Midbrain (tissue), 1 donor: ENCODE data around the gene GTF2E1.
"Not testable (repeated sequence)": the region's sequence is repeated elsewhere in the genome, so short reads cannot be mapped to it uniquely, and the experiment has no call there.

ENCODE experiments used
- DNase-seq: peaks from one replicate; lab custom pipeline; 2025; lab: John Stamatoyannopoulos, UW

Gene GTF2E1

GRCh38 chr3:120742198-120742848 lies at the start of gene GTF2E1, which contains the start of gene RABL3:
Gene GTF2E1, plus strand, starts transcription at chr3:120742744. Its CDS starts 7,809 bp downstream, at chr3:120750553.
Gene RABL3, minus strand, starts transcription at chr3:120742516. Its CDS starts 9 bp downstream, at chr3:120742507.
- peak; percentile 100 for DNase-seq

DNA sequence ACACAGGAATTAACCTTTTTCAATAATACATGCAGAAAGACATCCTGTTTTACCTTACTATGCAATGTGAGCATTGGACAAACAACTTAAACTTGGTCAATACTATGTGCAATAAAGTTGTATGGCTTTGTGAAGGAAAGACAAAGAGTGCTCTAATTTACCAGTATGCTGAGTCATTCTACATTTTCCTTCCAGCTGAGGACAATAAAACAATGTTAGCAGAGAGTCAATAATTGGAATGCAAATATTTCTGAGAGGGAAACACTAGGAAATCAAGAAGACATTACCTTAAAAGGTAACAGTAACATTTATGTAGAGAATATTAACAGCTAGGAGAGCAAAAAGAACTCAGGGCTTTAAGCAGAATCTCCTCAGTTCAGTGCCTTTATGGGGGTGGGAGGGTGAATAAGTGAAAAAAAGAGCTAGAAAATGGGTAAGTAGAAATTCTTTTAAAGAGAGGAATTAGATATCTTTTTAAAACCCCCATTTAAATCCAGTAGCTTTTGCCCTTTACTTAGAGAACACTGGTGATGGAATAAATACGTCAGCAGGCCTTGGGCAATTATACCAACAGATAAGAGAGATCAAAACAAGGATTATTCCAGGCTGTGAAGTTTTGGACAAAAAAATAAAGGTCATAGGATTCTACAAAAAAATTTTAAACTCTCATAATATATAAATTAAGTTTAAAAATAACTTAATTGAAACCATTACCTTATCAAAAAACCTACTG lies 48.9 kb upstream of the GTF2E1 start:
- DNase-seq = peak; percentile 28

DNA sequence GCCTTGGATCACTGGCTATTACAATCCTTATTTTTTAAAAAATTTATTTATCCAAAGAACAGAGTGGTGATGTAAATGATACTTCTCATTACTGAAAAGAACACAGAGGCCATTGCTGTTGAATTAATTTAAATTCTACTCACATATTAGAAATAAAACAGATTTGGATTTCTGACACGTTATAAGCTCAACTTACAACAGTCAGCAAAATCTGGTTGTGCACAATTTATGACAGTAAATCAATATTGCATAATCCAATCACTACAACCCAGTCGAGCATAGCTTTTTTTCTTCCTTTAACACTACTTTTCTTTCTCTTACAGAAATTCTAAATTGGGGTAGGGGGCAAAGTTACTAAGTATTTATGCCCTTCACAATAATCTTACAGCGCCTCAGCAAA lies 43.2 kb upstream of the GTF2E1 start:
- no peak for DNase-seq

DNA sequence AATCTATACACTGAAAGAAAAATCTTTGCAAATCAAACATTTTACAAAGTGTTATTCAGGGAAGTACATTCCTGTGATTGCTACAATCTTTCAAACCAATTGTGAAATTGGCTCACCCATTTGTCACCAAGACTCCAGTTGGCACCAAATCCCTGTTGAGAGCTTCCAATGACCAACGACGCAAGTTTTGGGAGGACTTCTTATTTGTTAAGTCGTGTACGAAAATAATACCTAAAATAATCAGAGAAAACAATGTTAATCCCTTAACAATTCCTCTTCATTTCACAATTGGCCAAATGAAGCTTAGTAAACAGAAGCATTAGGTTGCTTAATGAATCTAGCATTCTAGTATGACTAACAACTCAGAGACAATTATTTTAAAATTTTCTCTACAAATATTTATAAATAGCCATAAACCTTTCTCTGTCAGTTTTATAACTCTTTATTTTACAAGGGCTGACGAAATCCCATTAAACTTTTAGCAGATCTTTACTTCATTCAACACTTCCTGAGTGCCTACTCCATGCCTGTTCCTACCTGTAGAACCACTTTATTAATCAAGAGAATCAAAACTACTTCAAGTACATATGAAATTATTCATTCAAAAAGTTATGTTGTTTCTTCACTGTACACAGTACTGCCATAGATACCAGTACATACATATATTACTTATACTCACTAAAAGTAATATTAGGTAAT lies 36.5 kb upstream of the GTF2E1 start:
- DNase-seq = no peak

GRCh38 chr3:120706950-120707349 lies 35.6 kb upstream of the GTF2E1 start:
- DNase-seq = no peak

GRCh38 chr3:120708408-120708807 lies 34.1 kb upstream of the GTF2E1 start:
- no peak for DNase-seq

- no peak for DNase-seq
Observed at GRCh38 chr3:120710369-120710768, 32.2 kb upstream of the GTF2E1 start.

DNA sequence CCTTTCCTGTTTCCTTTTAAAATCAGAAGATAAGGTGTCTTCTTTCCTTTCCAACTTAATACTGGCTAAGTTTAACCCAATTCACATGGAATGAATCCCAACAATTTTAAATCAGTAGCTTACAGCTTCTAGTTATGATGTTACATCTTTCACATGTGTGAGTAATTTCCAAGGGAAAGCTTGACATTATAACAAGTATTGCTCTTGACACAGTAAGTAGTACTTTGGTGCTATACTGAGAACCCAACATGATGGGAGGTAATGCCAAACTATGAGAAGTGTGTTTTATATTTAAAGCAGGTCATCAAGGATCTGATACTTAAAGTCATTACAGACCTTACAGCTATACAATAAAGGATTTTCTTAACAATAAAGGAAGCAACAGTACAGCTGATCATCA lies 29.3 kb upstream of the GTF2E1 start:
- DNase-seq = no peak

DNA sequence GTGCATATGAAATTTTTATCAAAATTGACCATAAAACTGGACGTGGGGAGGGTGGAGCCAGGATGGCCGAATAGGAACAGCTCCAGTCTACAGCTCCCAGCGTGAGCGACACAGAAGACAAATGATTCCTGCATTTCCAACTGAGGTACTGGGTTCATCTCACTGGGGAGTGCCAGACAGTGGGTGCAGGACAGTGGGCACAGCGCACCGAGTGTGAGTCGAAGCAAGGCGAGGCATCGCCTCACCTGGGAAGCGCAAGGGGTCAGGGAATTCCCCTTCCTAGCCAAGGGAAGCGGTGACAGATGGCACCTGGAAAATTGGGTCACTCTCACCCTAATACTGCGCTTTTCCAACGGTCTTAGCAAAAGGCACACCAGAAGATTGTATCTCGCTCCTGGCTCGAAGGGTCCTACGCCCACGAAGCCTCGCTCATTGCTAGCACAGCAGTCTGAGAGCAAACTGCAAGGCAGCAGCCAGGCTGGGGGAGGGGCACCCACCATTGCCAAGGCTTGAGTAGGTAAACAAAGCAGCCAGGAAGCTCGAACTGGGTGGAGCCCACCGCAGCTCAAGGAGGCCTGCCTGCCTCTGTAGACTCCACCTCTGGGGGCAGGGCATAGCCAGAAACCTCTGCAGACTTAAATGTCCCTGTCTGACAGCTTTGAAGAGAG lies 23.2 kb upstream of the GTF2E1 start:
- DNase-seq = not testable (repeated sequence)

DNA sequence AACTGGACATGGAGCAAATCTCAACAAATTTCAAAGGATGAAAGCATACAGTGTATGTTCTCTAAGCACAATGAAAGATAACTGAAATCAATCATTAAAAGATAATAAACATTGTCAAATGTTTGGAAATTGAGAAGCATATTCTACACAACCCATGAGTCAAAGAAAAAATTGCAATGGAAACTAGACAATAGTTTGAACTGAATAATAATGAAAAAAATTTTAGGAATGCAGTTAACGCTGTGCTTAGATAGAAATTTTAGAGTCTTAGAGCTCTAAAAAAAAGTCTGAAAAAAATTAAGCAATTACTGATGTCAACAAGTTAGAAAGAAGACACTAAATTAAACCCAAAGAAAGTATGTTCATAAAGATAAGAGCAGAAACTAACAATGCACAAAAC lies 15.8 kb upstream of the GTF2E1 start:
- no peak for DNase-seq

DNA sequence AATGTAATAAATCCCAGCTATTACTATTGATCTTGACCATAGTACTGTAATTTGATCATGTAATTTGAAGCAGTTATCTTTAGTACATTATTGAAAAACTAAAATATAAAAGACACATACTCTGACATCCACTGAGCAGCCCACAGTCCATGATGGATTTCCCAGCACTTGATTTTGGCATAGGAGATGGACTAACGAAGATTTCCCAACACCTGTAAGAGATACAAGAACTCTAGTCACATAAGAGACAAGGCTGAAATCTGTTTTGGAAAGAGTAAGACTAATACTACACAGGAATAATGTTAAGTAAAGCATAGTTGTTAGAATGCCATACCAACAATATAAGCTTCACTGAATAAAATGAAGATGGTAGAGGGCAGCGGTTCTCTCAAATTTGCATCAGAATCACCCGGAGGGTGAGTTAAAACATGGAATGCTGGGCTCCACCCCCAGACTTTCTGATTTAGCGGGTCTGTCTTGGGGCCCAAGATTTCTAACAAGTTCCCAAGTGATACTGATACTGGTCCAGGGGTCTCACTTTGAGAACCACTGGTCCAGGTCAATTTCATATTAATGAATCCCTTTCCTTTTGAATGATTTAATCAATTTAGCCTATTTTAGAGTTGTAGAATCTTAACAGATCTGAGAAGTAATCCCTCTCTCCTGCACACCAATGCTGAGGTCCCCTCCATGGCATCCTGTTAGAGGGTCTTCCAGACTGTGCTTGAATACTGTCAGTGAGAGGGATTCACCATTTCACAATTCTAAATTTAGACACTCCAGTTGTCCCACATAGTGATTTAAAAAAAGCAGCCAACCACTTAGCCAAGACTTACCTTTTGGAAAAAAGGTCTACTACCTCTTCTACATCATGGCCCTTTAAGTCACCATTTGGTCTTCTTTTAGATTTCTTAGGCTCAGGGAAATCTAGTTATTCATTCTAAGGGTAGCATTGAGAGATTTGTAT lies 11.7 kb upstream of the GTF2E1 start:
- no peak for DNase-seq

DNA sequence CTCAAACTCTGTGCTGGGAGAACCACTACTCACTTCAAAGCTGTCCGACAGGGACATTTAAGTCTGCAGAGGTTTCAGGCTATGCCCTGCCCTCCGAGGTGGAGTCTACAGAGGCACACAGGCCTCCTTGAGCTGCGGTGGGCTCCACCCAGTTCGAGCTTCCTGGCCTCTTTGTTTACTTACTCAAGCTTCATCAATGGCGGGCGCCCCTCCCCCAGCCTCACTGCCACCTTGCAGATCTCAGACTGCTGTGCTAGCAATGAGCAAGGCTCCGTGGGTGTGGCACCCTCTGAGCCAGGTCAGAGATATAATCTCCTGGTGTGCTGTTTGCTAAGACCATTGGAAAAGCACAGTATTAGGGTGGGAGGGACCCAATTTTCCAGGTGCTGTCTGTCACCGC lies 4.5 kb upstream of the GTF2E1 start:
- DNase-seq = not testable (repeated sequence)

- no peak for DNase-seq
Observed at GRCh38 chr3:120741320-120741719, 1.2 kb upstream of the GTF2E1 start.

GRCh38 chr3:120741837-120742197 lies 727 bp upstream of the GTF2E1 start:
- peak; percentile 61 for DNase-seq

GRCh38 chr3:120742849-120743365 lies 363 bp downstream of the GTF2E1 start:
- no peak for DNase-seq

GRCh38 chr3:120743556-120744195 lies 1.1 kb downstream of the GTF2E1 start:
- no peak for DNase-seq

DNA sequence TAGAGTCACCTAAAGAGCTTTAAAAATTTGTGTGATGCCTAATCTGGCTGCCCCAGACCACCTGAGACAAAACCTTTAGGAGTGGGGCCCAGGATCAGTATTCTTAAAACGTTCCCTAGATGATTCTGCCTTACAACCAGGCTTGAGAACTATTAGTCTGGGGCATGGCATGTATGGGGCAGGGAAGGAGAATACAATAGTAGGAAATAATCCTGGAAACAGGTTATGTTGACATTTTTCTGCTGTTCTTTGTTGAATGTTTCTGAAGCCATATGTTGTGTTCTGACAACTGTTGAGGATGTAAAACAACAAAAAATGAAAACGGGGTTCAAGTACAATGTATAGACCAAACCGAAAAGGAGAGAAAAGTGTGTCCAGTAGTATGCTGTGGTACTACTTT lies 2.9 kb downstream of the GTF2E1 start:
- DNase-seq = no peak

GRCh38 chr3:120749843-120750242 lies 7.3 kb downstream of the GTF2E1 start:
- no peak for DNase-seq

GRCh38 chr3:120752230-120752629 lies 9.7 kb downstream of the GTF2E1 start:
- no peak for DNase-seq

DNA sequence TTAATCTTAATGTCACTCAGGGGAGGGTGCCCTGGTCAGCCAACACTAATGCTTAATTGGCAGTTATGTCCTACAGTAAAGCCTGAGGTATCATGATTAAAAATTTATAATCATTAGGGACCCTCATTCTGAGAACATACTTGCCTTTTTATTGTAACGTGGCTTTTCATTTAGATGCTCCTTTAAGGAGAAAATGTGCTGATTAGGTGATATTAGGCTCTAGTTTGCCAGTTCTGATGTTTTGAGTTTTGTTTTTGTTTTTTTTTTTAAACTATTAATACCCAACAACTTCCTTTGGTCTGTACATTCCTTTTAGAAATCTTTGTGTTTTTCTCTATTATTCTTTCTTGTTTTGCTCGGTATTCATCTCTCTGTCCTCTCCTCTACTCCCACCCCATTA lies 10.3 kb downstream of the GTF2E1 start:
- no peak for DNase-seq

- DNase-seq = no peak
Observed at GRCh38 chr3:120753810-120754209, 11.3 kb downstream of the GTF2E1 start.
